GM12892 (cell line): Measurements from ENCODE around the gene INVS.

Experiments used
- POLR2A ChIP-seq: IDR thresholded peaks from 2 replicates; pipeline ENCODE4 v1.6.1; 2011; ENCODE audit warnings: low read depth, low read length, control low read depth
- POLR2AphosphoS5 ChIP-seq: IDR thresholded peaks from 2 replicates; pipeline ENCODE4 v1.6.1; 2011; ENCODE audit warnings: low read depth, low read length, control low read depth
- TAF1 ChIP-seq: IDR thresholded peaks from 2 replicates; pipeline ENCODE4 v1.6.1; 2011; ENCODE audit warnings: low read depth, mild to moderate bottlenecking, control low read depth, low read length, borderline replicate concordance

DNA sequence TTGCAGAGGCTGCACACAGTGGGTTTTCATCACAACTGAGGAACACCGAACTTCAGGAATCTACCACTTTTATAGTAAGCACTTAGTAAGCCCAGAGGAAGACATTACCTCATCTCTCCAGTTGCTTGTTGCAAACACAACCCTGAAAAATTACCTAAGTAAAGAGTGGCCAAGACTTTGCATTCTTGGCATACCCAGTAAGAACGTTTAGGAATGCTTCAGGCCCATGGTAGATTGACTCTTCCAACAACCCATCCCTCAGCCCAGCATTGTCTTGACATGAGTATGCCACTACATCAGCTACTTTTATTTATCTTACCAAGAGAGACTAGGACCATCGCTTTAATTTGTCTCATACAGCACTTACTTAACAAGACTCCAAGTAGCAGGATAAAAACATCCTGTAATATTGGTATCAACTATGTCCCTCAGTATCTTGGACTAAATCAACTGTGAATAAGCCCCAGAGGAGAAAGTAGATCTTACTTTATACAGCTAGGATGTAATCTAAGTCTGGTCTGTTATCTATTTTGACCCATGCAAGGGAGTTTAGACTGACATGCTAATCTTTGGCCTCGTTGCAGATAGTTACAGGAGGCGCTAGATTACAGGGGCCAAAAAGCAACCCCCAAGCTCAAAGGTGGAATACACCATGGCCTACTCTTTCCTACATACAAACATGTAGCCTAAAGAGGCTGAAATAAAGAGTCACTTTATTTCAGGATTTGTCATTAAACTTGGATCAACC is 114.9 kb downstream of the INVS start:
- TF ChIP-seq TAF1 (no peak), POLR2AphosphoS5 (no peak), POLR2A (no peak)
